ENCODE measurements around the gene PSMB7.

The PSMB7 gene

DNA sequence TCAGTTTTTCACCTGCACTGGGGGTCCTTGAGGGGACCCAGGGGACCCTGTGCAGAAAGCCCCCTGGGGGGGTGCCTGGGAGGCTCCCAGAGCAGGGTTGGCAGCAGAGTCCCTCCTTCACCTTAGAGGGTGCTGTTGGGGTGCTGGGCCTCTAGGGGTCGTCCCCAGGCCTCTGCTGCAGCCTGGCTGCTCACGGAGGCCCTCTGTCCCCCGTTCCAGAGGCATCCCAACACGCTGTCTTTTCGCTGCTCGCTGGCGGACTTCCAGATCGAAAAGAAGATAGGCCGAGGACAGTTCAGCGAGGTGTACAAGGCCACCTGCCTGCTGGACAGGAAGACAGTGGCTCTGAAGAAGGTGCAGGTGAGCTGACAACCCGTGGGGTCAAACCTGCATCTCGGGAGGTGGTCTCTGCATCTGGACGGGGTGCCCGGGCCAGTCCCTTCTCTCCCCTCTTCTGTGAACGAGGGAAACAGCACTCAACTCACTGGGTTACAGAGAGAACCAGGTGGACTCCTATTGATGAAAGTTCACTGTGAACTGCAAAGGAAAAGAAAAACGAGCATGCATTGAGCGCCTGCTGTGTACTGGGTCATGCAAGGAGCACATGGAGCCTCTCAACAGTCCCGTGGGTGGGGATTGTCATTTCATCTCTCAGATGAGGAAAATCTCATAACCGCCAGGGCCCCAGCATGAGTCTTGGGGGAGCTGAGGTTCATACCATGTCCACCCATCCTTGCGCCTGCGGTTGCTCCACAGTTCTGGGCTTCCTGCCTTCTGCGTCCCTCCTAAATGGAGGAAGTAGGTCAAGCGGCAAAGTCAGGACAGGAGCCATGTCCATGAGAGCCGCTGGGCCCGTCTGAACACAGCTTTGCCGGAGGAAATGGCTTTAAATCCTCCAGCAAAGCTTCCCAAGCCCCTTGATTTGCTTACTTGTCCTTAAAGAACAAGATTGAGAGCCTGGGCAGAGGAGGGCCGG, 102.7 kb downstream of the PSMB7 start:
- TF ChIP-seq, protein P1, sequence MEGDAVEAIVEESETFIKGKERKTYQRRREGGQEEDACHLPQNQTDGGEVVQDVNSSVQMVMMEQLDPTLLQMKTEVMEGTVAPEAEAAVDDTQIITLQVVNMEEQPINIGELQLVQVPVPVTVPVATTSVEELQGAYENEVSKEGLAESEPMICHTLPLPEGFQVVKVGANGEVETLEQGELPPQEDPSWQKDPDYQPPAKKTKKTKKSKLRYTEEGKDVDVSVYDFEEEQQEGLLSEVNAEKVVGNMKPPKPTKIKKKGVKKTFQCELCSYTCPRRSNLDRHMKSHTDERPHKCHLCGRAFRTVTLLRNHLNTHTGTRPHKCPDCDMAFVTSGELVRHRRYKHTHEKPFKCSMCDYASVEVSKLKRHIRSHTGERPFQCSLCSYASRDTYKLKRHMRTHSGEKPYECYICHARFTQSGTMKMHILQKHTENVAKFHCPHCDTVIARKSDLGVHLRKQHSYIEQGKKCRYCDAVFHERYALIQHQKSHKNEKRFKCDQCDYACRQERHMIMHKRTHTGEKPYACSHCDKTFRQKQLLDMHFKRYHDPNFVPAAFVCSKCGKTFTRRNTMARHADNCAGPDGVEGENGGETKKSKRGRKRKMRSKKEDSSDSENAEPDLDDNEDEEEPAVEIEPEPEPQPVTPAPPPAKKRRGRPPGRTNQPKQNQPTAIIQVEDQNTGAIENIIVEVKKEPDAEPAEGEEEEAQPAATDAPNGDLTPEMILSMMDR (IDR thresholded peaks at IDR 0.05; ENCODE audit: low read depth, low read length), result no peak
- no peak for DNase-seq (ENCODE audit: extremely low read depth, low read depth)

DNA sequence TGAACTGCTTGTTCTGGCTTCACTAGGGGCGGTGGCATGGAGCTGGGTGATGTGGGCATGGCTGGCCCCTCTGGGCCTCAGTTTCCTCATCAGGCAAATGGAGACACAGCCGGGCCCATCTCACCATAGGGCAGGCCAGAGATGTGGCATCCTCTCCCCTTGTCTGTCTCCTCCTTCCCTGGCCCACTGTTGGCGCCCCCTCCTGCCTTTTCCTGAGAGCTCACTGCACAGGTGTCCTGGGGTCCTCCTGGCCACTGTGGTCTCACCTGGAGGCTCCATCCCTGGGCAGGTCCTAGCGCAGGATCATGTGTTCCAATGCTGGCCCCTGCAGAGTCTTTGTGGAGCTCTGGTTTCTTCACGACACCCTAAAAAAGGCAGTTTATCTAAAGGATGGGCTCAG, 104.0 kb downstream of the PSMB7 start:
- TF ChIP-seq, protein P1 (IDR thresholded peaks at IDR 0.05; ENCODE audit: low read depth, low read length), result no peak
- DNase-seq (ENCODE audit: extremely low read depth, low read depth), result no peak

DNA sequence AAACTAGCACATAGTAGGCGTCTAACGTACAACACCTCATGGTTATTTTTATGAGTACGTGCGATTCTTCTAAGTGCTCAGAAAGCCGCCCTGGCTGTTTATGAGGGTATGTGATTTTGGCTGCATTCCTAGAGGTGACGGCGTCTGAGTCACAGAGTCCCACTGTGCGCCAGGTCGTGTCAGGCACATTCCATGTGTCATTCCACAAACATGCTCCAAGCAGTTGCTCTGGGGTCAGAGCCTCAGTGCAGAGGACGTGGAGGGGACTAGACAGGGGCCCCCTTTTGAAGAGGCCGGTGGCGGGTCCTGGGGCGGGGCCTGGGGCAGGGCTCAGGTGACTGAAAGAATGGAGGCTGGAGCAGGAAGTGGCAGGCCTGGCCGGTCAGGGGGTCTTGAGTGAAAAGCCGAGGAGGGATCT, 105.6 kb downstream of the PSMB7 start:
- peak; percentile 68 for DNase-seq (ENCODE audit: extremely low read depth, low read depth)
- TF ChIP-seq, protein P1 (IDR thresholded peaks at IDR 0.05; ENCODE audit: low read depth, low read length), result no peak

DNA sequence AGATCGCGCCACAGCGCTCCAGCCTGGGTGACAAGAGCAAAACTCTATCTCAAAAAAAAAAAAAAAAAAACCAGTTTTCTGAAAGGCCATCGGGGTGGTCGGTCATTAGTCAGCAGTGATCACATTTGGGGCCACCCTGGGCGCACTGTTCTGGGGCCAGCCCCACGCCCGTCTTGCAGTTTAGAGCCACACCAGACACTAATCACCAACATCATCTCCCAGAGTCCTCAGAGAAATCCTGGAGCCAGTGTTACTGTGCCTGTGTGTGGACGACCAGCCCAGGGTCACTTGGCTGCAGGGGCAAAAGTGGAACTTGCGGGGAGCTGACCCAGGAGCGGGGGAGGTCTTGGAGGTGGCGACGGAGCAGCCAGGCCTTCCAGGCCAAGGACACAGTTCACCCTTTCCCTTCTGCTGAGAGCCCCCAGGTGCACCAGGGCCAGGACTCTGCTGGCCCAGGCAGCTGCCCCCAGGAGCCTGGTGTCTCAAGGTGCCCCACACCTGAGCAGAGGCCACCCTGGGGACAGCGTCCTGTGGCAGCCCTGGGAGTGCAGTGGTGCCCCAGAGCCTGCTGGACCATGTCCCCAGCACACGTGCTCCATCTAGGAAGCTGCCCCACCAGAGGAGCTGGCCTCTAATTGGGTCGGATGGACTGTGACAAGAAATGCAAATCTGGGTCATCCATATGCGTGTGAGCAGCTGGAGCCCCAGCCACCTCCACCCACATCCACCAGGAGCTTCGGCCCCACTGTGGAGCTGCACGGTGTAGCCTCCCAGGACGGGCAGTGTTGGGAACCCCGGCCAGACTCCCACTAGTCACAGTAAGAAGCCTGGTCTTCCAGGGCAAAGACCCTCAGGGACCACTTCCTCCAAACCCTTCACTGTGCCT, 106.4 kb downstream of the PSMB7 start:
- DNase-seq (ENCODE audit: extremely low read depth, low read depth), result no peak

DNA sequence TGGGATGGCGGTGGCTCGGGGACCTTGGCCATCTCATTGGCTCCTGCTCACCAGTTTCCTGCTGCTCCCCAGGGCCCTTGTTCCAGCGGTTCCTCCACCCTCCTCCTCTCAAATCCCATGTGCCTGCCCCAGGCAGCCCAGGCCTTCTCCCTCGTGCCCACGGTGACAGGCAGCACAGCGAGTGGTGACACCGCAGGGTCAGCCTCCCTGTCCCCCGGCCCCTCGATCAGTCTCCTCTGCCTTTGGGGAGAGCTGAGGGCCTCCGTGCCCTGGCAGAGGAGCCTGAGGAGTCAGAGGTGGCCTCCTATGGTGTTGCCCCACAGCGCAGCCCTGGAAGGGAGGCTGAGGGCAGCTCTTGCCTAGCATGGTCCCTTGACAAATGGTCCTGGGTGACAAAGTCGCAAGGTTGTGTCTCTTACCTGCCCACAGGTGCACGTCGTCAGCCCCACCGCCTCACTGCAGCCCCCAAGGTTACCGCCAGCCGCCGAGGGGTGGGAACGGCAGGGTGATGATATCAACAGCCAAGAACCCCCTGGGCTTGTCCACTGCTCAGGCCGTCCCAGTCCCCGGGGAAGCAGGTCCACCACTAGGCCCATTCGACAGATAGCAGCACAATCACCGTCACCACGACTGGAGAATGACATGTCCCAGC, 107.7 kb downstream of the PSMB7 start:
- TF ChIP-seq, protein P1 (IDR thresholded peaks at IDR 0.05; ENCODE audit: low read depth, low read length), result no peak
- no peak for DNase-seq (ENCODE audit: extremely low read depth, low read depth)

More for the DNA sequence above, 106.4 kb downstream of the PSMB7 start:
- TF ChIP-seq, protein P1 (IDR thresholded peaks at IDR 0.05; ENCODE audit: low read depth, low read length), result no peak

DNA sequence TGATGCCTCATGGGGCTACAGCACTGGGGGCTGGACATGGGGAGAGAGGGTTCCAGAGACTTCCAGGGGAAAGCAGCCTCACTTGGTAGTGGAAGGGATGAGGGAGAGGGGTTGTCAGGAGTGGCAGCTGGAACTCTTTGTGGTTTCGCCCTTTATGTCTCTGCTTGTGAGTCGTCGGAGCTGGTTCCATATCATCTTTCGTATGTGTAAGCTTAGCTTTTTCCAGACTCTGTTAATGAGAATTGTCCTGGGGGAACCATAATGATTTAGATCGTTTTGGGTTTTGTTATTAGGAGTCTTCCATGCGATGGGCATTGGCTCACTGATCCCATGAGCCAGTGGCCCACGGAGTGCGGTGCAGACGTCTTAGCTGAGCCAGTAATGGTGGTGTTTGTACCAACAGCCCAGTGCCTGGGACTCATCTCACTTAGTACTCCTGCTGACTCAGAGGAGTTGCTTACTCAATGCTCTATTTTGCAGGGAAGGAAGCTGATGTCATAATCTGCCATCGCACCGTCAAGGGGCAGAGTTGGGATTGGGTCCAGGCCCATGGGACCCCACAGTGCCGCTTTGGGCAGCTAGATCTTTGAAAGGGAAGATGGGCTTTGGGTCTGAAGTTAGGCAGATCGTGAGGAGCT, 109.0 kb downstream of the PSMB7 start:
- DNase-seq (ENCODE audit: extremely low read depth, low read depth), result peak; percentile 49

More for the DNA sequence above, 109.0 kb downstream of the PSMB7 start:
- TF ChIP-seq, protein P1 (IDR thresholded peaks at IDR 0.05; ENCODE audit: low read depth, low read length), result no peak

Data from AG09319 (cell line).